ENCODE data around the gene ERGIC1.

DNA sequence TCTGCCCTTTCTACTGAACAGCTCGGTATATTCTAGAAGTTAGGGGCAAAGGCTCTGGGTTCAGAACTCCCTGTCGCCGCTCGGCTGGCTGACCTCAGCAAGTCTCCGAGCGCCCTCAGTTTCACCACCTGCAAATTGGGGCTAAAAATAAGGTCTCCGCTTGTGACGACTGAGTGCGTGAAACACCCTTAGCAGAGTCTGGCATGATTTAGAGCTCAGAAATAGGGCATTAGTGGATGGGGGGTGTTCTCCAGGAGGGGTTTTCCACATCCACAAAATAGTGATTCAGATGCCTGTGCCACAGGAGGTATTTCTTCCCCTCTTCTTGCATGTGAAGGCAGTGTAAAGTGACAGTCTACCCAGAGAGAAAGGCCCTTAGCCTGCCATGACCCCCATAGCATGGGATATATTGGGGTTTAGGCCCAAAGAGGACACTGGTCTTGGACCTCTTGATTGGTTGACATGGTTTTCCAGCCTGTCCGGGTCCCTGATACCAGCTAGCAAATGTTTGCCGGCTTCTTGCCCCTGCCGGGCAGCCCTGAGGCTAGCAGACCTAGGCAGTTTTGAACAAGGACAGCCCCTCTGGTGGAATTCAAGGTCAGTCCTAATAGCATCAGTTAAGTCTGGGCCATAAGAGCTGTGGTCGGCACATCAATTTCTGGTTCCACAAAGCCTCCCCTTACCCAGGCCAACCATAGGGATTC is 1.4 kb downstream of the ERGIC1 start:
- TF ChIP-seq, protein P1, sequence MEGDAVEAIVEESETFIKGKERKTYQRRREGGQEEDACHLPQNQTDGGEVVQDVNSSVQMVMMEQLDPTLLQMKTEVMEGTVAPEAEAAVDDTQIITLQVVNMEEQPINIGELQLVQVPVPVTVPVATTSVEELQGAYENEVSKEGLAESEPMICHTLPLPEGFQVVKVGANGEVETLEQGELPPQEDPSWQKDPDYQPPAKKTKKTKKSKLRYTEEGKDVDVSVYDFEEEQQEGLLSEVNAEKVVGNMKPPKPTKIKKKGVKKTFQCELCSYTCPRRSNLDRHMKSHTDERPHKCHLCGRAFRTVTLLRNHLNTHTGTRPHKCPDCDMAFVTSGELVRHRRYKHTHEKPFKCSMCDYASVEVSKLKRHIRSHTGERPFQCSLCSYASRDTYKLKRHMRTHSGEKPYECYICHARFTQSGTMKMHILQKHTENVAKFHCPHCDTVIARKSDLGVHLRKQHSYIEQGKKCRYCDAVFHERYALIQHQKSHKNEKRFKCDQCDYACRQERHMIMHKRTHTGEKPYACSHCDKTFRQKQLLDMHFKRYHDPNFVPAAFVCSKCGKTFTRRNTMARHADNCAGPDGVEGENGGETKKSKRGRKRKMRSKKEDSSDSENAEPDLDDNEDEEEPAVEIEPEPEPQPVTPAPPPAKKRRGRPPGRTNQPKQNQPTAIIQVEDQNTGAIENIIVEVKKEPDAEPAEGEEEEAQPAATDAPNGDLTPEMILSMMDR (IDR thresholded peaks at IDR 0.05), result no peak
- no peak for TF ChIP-seq POLR2A (IDR thresholded peaks at IDR 0.05)

Data from esophagus squamous epithelium (tissue), 4 donors.